ENCODE data around the gene APBA3.

APBA3 gene

DNA sequence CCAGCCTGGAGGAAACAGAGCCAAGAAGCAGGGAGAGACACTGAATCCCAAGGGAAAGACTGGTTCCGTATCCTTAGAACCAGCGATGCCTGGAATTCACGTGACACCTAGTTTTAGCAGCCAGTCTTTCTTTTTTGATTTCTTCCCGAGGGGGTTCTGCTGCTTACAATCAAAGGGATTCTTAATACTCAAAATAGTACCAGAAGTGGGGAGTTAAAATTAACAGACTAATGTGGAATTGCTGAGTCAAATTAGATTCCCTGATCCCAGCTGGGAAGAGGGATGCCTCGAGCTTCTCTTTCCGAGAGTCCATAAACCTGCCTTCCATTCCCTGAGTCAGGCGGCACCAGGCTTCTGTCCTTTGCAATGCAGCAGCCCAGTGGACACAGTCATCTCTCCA lies 29.4 kb upstream of the APBA3 start:
- no peak for DNase-seq
- in situ Hi-C loops (cut with HindIII; ENCODE audit: low pct_ligation_motif_present, low sequenced_read_pairs), result no loop called here
- H3K27me3 ChIP-seq (replicated peaks), result peaks cover 2% of the 10 kb centered on the region
- no peaks in the 10 kb centered on the region for H3K36me3 ChIP-seq (replicated peaks)
- no peak for TF ChIP-seq CTCF (IDR thresholded peaks at IDR 0.05; ENCODE audit: low read depth, low read length, missing control alignments)
- no peak overlapping the region for H3K4me3 ChIP-seq (ENCODE audit: low read depth, low read length)
- no peak overlapping the region for H3K27ac ChIP-seq

DNA sequence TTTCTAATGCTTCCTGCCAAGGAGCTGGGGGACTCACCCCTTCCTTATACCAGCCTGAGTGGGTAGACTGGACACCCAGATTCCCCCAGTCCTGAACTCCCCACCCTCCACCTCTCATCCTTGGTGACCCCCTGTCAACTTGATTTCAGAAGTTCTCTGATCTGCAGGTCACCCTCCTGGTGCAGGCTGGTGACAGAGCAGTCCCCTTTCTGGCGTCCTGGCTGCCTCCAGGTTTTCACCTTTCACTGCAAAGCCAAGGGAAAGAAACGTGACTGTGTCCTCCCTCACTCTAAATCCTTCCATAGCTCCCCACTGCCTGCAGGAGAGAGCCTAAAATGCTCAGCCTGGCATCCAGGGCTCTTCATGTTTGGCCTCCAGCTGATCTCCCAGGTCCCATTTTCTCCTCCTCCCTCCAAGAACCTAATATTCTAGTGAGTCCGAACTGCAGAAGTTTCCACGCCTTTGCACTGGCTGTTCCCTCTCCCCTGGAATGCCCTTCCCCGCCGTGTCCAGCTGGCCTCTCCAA lies 28.8 kb upstream of the APBA3 start:
- DNase-seq, result no peak
- no peaks in the 10 kb centered on the region for H3K36me3 ChIP-seq (replicated peaks)
- in situ Hi-C loops (cut with HindIII; ENCODE audit: low pct_ligation_motif_present, low sequenced_read_pairs), result no loop called here
- H3K4me3 ChIP-seq (ENCODE audit: low read depth, low read length), result no peak overlapping the region
- H3K27ac ChIP-seq, result no peak overlapping the region
- no peak for TF ChIP-seq CTCF (IDR thresholded peaks at IDR 0.05; ENCODE audit: low read depth, low read length, missing control alignments)
- peaks cover 8% of the 10 kb centered on the region for H3K27me3 ChIP-seq (replicated peaks)

GRCh38 chr19:3788996-3789778 lies 27.7 kb upstream of the APBA3 start:
- peaks cover 15% of the 10 kb centered on the region for H3K27me3 ChIP-seq (replicated peaks)
- no peak overlapping the region for H3K4me3 ChIP-seq (ENCODE audit: low read depth, low read length)
- no peak for DNase-seq
- no peak overlapping the region for H3K27ac ChIP-seq
- TF ChIP-seq CTCF (IDR thresholded peaks at IDR 0.05; ENCODE audit: low read depth, low read length, missing control alignments), result no peak
- no peaks in the 10 kb centered on the region for H3K36me3 ChIP-seq (replicated peaks)
- in situ Hi-C loops (cut with HindIII; ENCODE audit: low pct_ligation_motif_present, low sequenced_read_pairs), result no loop called here

GRCh38 chr19:3785938-3786824 lies 24.7 kb upstream of the APBA3 start, which contains the start of gene MATK:
MATK (minus strand) TSS chr19:3786381; CDS start chr19:3785135, 1,246 bp downstream.
- no peak for TF ChIP-seq CTCF (IDR thresholded peaks at IDR 0.05; ENCODE audit: low read depth, low read length, missing control alignments)
- H3K27me3 ChIP-seq (replicated peaks), result peaks cover 15% of the 10 kb centered on the region
- DNase-seq, result no peak
- H3K4me3 ChIP-seq (ENCODE audit: low read depth, low read length), result no peak within 1 kb of the TSS
- in situ Hi-C loops (cut with HindIII; ENCODE audit: low pct_ligation_motif_present, low sequenced_read_pairs), result no loop called here
- H3K27ac ChIP-seq, result no peak within 1 kb of the TSS
- H3K36me3 ChIP-seq (replicated peaks), result no peaks in the 10 kb centered on the region

- Histone ChIP-seq H3K27me3 (replicated peaks) (peaks cover 15% of the 10 kb centered on the region), H3K27ac (no peak overlapping the region), H3K36me3 (replicated peaks) (no peaks in the 10 kb centered on the region), H3K4me3 (ENCODE audit: low read depth, low read length) (no peak overlapping the region)
- DNase-seq, result no peak
- TF ChIP-seq CTCF (IDR thresholded peaks at IDR 0.05; ENCODE audit: low read depth, low read length, missing control alignments), result no peak
- in situ Hi-C loops (cut with HindIII; ENCODE audit: low pct_ligation_motif_present, low sequenced_read_pairs), result no loop called here
Measured at GRCh38 chr19:3785451-3785937, 24.0 kb upstream of the APBA3 start.

Data from brain microvascular endothelial cell (primary cell).